ENCODE data around the gene ART3.

The ART3 gene

GRCh38 chr4:76090241-76090691 lies 15.8 kb downstream of the ART3 start:
- Histone ChIP-seq H3K4me3 (ENCODE audit: low read depth in 1 of 2, low read length in 1 of 2) (no peak overlapping the region), H3K27ac (no peak overlapping the region), H3K27me3 (no peaks in the 10 kb centered on the region), H3K4me1 (ENCODE audit: control insufficient read depth in 1 of 2, insufficient read depth in 1 of 2, low read depth in 1 of 2, low read length in 1 of 2) (no peaks in the 10 kb centered on the region), H3K36me3 (no peaks in the 10 kb centered on the region), H3K9me3 (no peaks in the 10 kb centered on the region)
- no peak for TF ChIP-seq CTCF (IDR thresholded peaks at IDR 0.05)

- H3K4me3 ChIP-seq (ENCODE audit: low read depth in 1 of 2, low read length in 1 of 2) = no peak overlapping the region
- H3K9me3 ChIP-seq = no peaks in the 10 kb centered on the region
- H3K4me1 ChIP-seq (ENCODE audit: control insufficient read depth in 1 of 2, insufficient read depth in 1 of 2, low read depth in 1 of 2, low read length in 1 of 2) = no peaks in the 10 kb centered on the region
- TF ChIP-seq CTCF (IDR thresholded peaks at IDR 0.05) = no peak
- H3K27ac ChIP-seq = no peak overlapping the region
- no peaks in the 10 kb centered on the region for H3K36me3 ChIP-seq
- no peaks in the 10 kb centered on the region for H3K27me3 ChIP-seq
Observed at GRCh38 chr4:76091052-76091451, 16.5 kb downstream of the ART3 start.

GRCh38 chr4:76095568-76095967 lies 21.1 kb downstream of the ART3 start:
- Histone ChIP-seq H3K4me1 (ENCODE audit: control insufficient read depth in 1 of 2, insufficient read depth in 1 of 2, low read depth in 1 of 2, low read length in 1 of 2) (no peaks in the 10 kb centered on the region), H3K27me3 (no peaks in the 10 kb centered on the region), H3K9me3 (no peaks in the 10 kb centered on the region), H3K4me3 (ENCODE audit: low read depth in 1 of 2, low read length in 1 of 2) (no peak overlapping the region), H3K36me3 (no peaks in the 10 kb centered on the region), H3K27ac (no peak overlapping the region)
- no peak for TF ChIP-seq CTCF (IDR thresholded peaks at IDR 0.05)

GRCh38 chr4:76096076-76096475 lies 21.6 kb downstream of the ART3 start:
- H3K27me3 ChIP-seq = no peaks in the 10 kb centered on the region
- H3K4me3 ChIP-seq (ENCODE audit: low read depth in 1 of 2, low read length in 1 of 2) = no peak overlapping the region
- H3K9me3 ChIP-seq = no peaks in the 10 kb centered on the region
- H3K4me1 ChIP-seq (ENCODE audit: control insufficient read depth in 1 of 2, insufficient read depth in 1 of 2, low read depth in 1 of 2, low read length in 1 of 2) = no peaks in the 10 kb centered on the region
- no peak overlapping the region for H3K27ac ChIP-seq
- TF ChIP-seq CTCF (IDR thresholded peaks at IDR 0.05) = no peak
- H3K36me3 ChIP-seq = no peaks in the 10 kb centered on the region

GRCh38 chr4:76105652-76106051 lies 31.1 kb downstream of the ART3 start:
- Histone ChIP-seq H3K4me3 (ENCODE audit: low read depth in 1 of 2, low read length in 1 of 2) (no peak overlapping the region), H3K4me1 (ENCODE audit: control insufficient read depth in 1 of 2, insufficient read depth in 1 of 2, low read depth in 1 of 2, low read length in 1 of 2) (no peaks in the 10 kb centered on the region), H3K27ac (no peak overlapping the region), H3K36me3 (no peaks in the 10 kb centered on the region), H3K27me3 (no peaks in the 10 kb centered on the region), H3K9me3 (no peaks in the 10 kb centered on the region)
- TF ChIP-seq CTCF (IDR thresholded peaks at IDR 0.05) = no peak

GRCh38 chr4:76106442-76106841 lies 31.9 kb downstream of the ART3 start:
- H3K4me3 ChIP-seq (ENCODE audit: low read depth in 1 of 2, low read length in 1 of 2) = no peak overlapping the region
- no peaks in the 10 kb centered on the region for H3K36me3 ChIP-seq
- H3K27ac ChIP-seq = no peak overlapping the region
- no peaks in the 10 kb centered on the region for H3K4me1 ChIP-seq (ENCODE audit: control insufficient read depth in 1 of 2, insufficient read depth in 1 of 2, low read depth in 1 of 2, low read length in 1 of 2)
- no peaks in the 10 kb centered on the region for H3K27me3 ChIP-seq
- no peaks in the 10 kb centered on the region for H3K9me3 ChIP-seq
- no peak for TF ChIP-seq CTCF (IDR thresholded peaks at IDR 0.05)
